Amniotic epithelial cell (primary cell): ENCODE data around the gene ELP4.
"Not testable (repeated sequence)": the region's sequence is repeated elsewhere in the genome, so short reads cannot be mapped to it uniquely, and the experiment has no call there.

Source experiments
- DNase-seq: peaks from one replicate; pipeline ENCODE4 v3.0.0-alpha.2; 2010; ENCODE audit warnings: low read depth

The ELP4 gene

DNA sequence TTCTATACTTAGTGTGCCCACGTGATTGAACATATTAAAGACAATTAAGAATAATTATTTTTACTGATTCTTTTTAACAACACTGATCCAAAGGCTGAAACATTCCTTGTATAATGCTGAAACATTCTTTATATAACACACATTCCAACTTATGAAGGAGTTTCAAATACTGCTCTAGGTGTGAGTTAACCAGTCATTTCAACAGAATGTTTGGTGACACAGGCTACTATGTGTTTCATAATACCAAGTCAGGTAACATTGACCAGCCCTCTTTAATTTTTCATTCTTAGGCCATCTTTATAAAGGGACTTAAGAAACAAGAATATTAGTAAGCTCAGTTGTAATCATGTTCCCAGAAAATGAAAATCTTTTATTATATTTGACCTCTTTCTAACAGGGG, 136.6 kb downstream of the ELP4 start:
- DNase-seq: peak; percentile 35

DNA sequence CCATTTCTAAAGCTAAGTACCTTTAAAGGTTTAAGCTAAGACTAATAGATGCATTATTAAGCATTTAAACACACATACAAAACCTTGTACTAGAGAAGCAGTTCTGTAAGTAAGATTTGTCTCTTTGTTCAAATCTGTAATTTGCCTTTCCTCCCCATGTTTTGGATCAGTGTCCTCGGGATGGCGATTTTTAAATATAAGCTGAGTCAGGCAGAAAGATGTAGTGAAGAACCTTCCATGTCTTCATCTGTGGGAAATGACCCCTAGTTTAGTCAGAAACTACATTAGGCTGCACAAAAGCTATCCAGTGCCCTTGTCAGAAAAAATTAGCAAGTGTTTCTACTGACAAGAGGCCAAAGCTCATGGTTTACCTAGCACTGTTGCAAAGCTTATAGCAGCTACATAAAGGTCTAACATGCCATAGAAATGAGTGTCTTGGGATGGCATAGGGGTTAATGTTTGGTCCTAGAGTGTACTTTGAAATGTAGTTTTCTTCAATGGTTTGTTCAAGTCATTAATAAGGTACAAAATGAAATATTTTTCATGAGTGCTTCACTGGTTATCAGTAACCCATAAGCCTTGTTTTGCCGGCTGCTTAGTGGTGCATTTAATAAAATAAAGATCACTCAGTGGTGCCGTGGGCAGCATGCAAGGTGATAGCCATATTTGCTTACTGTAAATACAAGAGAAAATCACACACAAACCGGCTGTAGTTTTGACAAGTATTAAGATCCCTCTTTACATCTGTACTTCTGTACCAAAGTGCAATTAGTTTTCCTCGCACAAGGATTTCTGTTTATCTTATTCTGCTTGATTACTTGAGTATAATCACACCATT, 139.8 kb downstream of the ELP4 start:
- DNase-seq: no peak

DNA sequence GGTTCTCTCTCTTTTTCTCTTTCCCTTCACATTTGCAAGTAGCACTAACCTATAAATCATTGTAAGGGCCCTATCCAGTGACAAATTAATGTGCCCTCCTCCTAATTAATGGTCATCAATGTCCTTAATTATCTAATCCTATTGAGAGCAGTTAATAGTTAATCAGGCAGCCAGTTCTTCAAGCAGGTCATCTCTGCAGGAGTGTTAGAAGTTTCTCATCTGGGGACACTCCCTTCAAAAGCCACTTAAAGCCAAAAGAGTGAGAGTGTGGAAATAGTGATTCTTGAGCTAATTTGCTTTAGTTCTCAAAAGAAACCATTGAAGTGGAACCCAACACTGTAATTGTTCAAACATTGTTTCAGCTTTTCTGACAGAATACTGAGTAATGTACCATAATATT, 141.6 kb downstream of the ELP4 start:
- no peak for DNase-seq

DNA sequence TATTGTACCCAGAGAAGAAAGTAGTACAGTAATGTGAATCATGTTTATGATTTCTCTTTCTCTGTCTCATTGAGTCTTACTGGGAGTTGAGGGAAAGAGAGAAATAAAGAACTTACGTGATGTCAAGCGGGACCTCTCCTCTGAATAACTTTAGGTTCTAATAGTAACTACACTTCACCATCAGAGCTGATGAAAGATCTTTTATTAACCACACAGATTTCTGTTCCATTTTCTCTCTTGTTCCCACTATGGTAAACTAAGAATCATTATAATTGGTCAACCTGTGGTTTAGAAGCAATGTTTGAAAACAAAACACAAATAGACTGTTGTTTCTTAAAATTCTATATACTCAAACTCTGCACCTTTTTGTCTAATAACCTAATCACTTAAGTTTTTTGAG, 142.3 kb downstream of the ELP4 start:
- no peak for DNase-seq

DNA sequence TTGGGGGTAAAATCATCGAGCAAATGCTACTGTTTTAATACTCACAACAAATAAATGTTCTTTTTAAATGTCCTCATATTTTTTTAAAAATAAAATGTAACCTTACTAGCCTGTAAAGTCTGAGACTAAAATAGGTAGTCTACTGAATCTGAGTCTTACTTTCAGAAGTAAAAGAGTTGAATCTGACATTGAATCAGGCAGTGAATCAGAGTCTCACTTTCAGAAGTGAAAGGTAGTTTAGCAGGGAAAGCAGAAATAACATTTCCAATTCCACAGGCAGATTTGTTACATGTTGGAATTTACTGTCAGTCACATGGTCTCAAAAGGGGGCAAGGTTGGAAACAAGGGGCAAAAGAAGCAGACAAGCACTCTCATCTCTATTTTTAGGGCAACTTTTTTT, 143.0 kb downstream of the ELP4 start:
- no peak for DNase-seq

DNA sequence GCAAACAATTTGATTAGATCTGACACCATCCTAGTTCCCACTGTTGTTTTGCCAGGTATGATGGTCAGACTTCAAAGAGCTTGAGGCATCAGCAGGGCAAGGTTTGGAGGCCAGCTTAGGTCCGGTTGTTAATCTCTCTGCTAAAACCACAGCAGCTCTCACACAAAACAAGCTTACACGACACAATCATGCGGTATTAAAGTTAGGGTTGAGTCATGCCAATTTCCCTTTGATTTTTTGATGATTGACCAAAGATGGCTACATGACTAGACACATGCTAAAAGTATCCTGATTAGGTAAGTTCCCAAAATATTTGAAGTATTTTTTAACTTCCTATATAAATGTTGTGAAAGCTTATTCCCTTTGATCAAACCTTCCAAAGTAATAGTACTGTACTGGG, 145.9 kb downstream of the ELP4 start:
- peak; percentile 84 for DNase-seq

DNA sequence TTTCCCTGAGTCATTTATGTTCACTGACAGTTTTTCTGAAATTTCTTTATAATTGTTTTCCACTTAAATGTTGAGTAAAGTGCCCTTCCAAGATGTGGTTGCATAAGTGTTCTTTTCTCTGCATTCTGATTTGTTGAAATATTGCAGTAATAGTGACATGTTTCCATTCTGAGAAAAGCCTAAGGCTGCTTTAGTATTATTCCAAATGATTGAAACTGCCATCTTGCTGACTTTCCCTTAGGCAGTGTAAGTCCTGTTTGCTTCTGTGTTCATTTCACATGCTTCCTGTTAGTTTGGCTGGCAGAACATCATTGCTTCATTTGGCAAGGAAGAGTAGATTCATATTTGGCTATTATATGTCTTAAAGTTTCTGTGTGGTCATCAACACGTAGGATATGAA, 146.5 kb downstream of the ELP4 start:
- DNase-seq: peak; percentile 27

DNA sequence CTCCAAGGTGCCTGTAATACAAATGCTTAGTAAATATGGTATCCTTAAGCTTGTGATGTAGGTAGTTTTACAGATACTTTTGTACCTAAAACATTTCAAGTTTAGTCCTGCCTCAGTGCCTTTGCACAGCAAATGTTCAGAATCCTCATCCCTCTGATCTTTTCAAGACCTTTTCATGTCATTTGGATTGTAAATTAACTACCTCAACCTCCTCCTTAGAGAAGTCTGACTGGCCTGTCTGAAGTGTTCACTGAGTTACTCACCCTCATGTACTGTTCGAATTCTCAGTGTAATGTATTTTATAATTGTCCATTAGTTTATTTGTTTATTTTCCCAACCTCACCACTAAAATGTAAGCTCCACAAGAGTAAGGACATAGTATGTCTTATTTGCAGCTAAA, 147.5 kb downstream of the ELP4 start:
- DNase-seq: no peak

DNA sequence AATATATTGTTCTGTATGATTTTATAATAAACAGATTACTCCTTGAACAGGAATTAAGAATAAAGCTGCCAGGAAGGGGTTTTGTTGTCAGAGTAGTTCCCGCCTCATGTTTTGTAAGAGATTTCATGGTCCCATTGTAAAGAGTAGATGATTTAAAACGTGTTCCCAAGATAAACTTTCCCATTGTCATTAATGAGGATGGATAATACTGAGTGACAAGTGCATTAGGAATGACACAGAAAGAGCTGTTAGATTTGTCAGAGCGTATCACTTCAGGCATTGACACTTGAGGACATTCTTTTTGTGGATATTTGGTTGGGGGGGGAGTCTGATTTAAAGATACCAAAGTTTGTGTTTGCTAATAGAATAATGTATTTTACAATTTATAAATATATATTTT, 154.6 kb downstream of the ELP4 start:
- no peak for DNase-seq

DNA sequence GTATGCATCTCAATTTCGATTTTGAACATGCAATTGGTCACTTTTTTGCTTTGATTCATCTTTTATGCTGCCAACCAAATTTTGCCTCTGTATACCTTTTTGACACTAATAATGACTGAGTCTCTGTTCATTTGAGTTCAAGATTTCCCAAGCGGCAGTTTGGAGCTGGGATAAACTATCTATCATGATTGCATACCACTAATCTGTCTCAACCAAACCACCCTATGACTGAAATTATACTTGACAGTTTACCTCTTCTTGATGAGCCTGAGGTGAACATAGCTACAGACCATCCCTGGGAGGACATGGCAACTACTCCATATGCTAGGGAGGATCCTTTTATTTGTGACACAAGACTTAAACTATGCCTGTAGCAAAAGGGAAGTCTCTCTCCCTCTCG, 155.4 kb downstream of the ELP4 start:
- DNase-seq: no peak

DNA sequence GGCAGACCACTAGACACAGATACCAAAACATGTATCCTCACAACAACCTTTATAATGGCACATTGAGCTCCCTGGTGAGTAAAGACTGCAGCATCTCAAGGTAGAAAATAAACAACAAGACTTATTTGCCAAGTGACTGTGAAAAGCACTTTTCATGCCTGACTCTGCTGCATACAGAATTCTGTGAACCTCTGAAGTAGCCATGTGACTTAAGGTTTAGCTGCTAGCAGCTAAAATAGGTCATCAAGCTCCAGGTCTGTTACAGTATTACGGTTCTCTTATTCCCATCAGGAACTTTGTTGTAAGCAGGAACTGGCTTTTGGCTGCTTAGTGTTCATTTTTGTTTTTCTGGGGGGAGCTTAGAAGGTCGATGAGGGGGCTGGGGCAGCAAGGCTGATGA, 162.1 kb downstream of the ELP4 start:
- DNase-seq: no peak

DNA sequence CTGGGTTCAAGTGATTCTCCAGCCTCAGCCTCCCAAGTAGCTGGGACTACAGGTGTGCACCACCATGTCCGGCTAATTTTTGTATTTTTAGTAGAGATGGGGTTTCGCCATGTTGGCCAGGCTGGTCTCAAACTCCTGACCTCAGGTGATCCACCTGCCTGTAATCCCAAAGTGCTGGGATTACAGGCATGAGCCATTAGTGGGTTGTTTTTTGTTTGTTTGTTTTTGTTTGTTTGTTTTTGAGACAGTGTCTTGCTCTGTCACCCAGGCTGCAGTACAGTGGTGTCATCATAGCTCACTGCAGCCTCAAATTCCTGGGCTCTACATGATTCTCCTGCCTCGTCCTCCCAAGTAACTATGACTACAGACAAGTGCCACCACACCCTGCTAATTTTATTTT, 163.5 kb downstream of the ELP4 start:
- not testable (repeated sequence) for DNase-seq

DNA sequence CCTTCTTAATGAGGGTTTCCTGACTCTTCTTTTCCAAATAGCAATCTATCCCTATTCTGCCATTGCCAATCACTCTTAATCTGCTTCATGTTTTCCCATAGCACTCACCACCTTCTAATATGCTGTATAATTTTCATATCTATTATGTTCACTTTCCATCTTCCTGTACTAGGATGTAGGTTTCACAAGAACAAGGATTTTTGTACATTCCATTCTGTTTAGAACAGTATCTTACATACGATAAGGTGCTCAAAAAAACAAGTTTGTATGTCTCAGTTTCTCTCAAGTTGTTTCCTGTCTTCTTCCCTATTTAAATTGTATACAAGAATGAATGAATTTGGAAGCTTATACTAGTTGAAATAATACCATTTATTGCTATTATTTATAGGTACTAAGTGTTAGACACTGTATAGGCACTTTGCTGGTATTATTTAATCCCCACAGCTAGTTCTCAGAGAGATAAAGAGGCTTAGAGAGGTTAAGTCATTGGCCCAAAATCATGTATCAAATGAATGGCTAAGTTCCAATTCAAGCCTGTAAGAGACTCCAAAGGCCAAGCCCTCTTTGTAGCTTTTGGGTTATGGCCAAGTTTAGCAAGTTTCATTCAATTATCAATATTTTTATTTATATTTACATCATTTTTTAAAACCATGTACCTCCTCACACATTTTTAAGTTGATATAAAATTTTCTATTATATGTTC, 166.9 kb downstream of the ELP4 start:
- DNase-seq: peak; percentile 81

DNA sequence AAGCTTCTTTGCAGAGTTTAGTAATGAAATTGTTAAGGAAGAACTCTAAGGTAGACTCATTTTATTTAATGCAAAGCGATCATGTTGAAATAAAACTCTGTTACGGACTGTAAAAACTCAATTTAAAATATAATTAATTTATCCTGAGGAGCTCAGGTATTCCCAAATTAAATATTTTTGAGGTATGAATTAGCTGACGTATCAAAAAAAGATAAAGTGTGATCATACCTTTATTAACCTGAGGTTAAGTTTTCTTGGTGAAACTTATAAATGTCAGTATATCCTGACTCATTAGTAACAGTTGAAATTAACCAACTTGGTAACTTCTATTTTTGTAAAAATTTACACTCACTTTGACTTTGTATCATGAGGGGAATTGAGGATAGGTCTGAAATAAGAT, 171.2 kb downstream of the ELP4 start:
- no peak for DNase-seq

DNA sequence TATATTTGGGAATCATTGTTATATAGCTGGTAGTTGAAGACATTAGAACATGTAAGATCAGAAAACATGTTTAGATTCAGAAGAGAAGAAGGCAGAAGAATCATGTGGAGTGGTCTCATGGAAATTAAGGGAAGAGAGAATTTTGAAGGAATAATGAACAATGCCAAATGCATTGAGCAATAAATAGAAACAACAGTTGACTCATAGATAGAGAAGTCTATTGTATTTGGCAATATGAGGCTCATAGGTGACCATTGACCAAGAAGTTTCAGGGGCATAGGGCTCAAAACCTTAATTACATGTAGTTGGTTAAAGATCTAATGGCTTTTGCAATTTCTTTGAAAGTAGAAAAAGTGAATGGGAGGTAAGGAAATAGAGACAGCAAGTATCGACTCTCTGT, 177.7 kb downstream of the ELP4 start:
- peak; percentile 25 for DNase-seq

DNA sequence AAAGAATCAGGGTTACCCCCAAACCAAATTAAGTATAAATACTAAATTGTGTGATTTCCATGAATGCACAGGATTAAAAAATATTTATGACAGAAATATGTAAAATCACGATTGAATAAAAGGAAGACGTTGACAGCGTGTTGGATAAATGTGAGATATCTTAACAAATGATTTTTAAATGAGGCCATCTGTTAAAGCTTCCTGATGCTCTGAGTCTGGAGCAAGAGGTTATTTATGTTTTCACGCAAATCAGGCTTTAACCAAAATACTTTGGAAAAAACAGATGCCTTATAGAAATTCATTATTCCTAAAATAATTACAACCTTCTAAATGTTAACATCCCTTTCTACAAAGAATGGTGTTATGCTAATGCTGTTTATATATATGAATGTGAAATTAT, 178.3 kb downstream of the ELP4 start:
- no peak for DNase-seq

DNA sequence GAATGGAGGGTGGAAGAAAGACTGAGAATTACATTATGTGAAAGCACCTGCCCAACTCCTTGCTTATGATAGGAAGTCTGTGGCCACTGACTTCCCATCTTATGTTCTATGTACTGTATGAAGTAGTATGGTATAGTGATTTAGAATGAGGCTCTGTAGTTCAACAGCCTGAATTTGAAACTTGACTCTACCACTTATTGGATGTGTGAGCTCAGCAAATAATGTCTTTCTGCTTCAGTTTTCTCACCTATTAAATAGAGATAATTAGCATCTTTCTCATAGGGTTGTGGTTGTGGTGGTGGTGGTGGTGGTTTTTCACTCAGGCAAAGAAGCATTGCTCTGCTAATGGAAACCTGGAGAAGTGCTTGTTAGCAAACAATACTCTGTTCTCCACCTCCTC, 180.0 kb downstream of the ELP4 start:
- no peak for DNase-seq

DNA sequence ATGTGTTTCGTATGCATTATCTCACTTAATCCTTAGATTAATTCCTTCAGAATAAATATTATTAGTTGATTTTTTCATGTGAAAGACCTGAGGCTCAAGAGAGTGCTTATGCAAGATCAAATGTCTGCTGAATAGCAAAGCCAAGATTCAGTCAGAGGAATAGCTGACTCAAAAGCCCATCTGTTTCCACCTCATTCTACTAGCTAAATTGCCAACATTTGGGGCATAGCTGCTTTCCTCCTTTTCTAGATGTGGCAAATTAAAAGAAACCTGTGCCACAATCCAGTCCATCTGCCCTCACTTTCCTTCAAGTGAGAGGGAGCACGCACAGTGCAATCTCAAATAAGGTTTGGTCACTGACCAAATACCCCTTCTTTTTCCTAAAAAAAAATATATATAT, 180.5 kb downstream of the ELP4 start:
- peak; percentile 4 for DNase-seq

DNA sequence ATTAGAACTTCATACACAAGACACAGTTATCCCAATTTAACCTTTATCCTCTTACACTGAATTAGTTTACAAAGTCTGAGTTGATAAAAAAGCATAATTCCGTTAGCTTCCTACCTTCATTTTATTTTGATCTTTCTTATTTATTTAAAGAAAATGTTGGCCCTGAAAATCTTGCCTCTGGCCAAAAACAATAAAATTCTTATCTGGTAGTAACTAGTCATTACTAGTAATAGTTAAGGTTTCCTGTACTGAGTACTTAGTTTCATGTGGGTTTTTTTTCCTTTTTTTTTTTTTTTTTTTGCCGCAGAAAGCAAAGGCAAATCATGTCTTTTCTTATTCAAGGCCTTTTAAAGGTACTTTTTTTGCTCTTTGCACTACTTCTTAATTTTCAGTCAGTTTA, 180.9 kb downstream of the ELP4 start:
- DNase-seq: no peak

DNA sequence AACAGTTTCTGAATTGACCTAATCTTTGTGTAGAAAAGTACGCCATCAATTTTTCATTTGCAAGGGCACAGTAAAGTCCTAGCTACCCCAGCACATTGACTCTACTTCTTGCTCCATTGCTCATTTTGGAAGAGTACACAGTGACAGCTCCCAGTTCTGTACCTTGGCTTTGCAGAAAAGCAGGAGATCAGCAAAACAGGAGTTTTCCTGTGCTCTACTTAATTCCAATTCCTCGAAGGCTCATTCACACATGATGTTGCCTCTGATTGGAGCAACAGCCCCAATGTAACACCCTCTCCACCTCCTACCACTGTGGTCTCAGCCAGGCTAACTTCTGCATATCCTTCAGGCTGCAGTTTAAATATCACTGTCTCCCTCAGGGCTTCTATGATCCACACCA, 182.9 kb downstream of the ELP4 start:
- no peak for DNase-seq

DNA sequence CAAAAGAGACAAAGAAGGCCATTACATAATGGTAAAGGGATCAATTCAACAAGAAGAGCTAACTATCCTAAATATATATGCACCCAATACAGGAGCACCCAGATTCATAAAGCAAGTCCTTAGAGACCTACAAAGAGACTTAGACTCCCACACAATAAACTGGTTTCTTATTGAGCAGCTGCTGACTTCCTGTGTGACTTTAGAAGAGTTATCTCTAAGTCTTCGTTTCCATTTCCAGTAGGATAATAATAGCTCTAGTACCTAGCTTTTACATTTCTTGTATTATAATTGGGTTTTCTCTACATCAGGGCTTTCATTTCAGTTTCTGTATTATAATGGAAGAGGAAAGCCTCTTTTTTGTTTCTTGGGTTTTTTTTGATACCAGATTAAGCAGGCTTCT, 187.5 kb downstream of the ELP4 start:
- DNase-seq: not testable (repeated sequence)

DNA sequence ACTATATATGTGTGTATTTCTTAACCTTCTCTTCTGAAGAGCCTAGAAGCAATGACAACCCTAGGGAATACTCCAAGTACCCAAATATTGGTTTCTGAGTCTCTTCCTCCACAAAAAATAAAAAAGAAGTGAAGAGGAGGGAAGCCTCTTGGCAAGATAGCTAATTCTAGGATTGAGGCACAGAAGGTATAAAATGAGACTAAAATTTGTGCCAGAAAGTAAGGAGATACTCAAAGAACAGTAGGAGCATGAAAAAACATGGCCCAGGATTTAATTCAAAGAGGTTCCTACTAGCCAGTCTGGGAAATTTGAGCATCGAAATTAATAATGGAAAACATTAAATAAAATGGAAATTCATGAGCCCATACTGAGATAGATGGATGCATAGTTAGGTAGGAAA, 189.5 kb downstream of the ELP4 start:
- no peak for DNase-seq

DNA sequence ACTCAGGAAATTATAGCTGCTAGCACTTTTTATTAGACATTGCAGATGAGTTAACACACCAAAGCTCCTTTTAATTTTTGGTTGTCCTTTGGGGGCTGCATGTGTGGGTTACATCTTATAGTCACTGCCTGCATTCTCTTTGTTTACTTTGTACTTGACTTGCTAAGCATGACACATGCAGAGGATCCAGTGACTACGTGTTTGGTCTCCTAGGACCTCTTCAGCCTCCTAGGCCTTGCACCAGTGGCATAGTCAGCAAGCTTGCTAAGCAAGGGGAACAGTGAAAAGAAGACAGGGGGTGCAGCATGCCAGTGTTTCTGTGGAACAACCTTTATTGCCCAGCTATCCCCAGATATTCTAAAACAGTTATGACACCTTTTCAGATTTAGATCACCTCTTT, 193.4 kb downstream of the ELP4 start:
- DNase-seq: peak; percentile 14

DNA sequence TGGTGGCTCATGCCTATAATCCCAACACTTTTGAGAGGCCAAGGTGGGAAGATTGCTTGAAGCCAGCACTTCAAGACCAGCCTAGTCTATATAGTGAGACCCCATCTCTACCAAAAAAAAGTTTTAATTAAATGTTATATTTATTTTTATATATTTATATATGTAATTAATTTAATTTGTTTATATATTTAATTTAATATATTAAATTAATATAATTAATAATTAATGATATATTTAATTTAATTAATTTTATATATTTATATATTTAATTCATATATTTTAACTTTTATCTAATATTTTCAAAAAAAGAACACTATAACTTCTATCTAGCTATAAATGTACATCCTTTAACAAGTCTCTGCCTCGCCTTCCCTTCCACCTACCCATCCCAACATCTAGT, 196.8 kb downstream of the ELP4 start:
- DNase-seq: no peak
